Muscle layer of duodenum (tissue), 2 donors: ENCODE measurements around the gene PREX1.

Source experiments
- H3K27ac ChIP-seq: one replicate; pipeline ENCODE4 v1.7.0; 2013; ENCODE audit warnings: mild to moderate bottlenecking, low read length
- H3K27me3 ChIP-seq: one replicate; pipeline ENCODE4 v1.7.0; 2013; ENCODE audit warnings: low read depth, mild to moderate bottlenecking, control low read depth, low read length
- H3K36me3 ChIP-seq, 2 donors: one replicate each; pipeline ENCODE4 v1.7.0; 2013; ENCODE audit warnings: low read length in 2 of 2, control low read depth in 1 of 2, mild to moderate bottlenecking in 1 of 2; ENCODE audit not compliant: insufficient read depth in 2 of 2, control insufficient read depth in 1 of 2
- H3K4me1 ChIP-seq, 2 donors: one replicate each; pipeline ENCODE4 v1.7.0; 2013; ENCODE audit warnings: low read length in 2 of 2, mild to moderate bottlenecking in 2 of 2, control low read depth in 1 of 2, moderate library complexity in 1 of 2; ENCODE audit not compliant: insufficient read depth in 2 of 2, control insufficient read depth in 1 of 2
- H3K4me3 ChIP-seq, 2 donors: one replicate each; pipeline ENCODE4 v1.7.0; 2013; ENCODE audit warnings: low read length in 2 of 2, low read depth in 1 of 2, mild to moderate bottlenecking in 1 of 2
- H3K9me3 ChIP-seq, 2 donors: one replicate each; pipeline ENCODE4 v1.7.0; 2013; ENCODE audit warnings: low read length in 2 of 2, control low read depth in 1 of 2, mild to moderate bottlenecking in 1 of 2; ENCODE audit not compliant: control insufficient read depth in 1 of 2
- donor health status: healthy.

PREX1 gene

GRCh38 chr20:48631114-48632016 is 196.4 kb downstream of the PREX1 start:
- Histone ChIP-seq H3K27me3 (no peaks in the 10 kb centered on the region), H3K36me3 (peaks cover 10 to 29% of the 10 kb centered on the region in 2 donors), H3K27ac (no peak overlapping the region), H3K4me1 (no peaks in the 10 kb centered on the region), H3K9me3 (no peaks in the 10 kb centered on the region), H3K4me3 (no peak overlapping the region)

- Histone ChIP-seq H3K27me3 (no peaks in the 10 kb centered on the region), H3K4me1 (no peaks in the 10 kb centered on the region), H3K4me3 (no peak overlapping the region), H3K9me3 (no peaks in the 10 kb centered on the region), H3K27ac (no peak overlapping the region), H3K36me3 (peaks cover 15 to 30% of the 10 kb centered on the region in 2 donors)
Observed at GRCh38 chr20:48630342-48631075, 197.3 kb downstream of the PREX1 start.

GRCh38 chr20:48629960-48630315 is 197.9 kb downstream of the PREX1 start:
- H3K27me3 ChIP-seq: no peaks in the 10 kb centered on the region
- H3K9me3 ChIP-seq: no peaks in the 10 kb centered on the region
- H3K4me1 ChIP-seq: no peaks in the 10 kb centered on the region
- H3K4me3 ChIP-seq: no peak overlapping the region
- no peak overlapping the region for H3K27ac ChIP-seq
- peaks cover 19 to 30% of the 10 kb centered on the region in 2 donors for H3K36me3 ChIP-seq

- Histone ChIP-seq H3K4me1 (no peaks in the 10 kb centered on the region), H3K4me3 (no peak overlapping the region), H3K27ac (no peak overlapping the region), H3K36me3 (peaks cover 15 to 33% of the 10 kb centered on the region in 2 donors), H3K9me3 (no peaks in the 10 kb centered on the region), H3K27me3 (no peaks in the 10 kb centered on the region)
Observed at GRCh38 chr20:48629069-48629959, 198.5 kb downstream of the PREX1 start.

- Histone ChIP-seq H3K9me3 (no peaks in the 10 kb centered on the region), H3K4me1 (no peaks in the 10 kb centered on the region), H3K27me3 (no peaks in the 10 kb centered on the region), H3K4me3 (no peak overlapping the region), H3K27ac (no peak overlapping the region), H3K36me3 (peaks cover 17 to 34% of the 10 kb centered on the region in 2 donors)
Observed at GRCh38 chr20:48627737-48628128, 200.1 kb downstream of the PREX1 start.

GRCh38 chr20:48626938-48627736 is 200.7 kb downstream of the PREX1 start:
- Histone ChIP-seq H3K4me3 (no peak overlapping the region), H3K27ac (no peak overlapping the region)

GRCh38 chr20:48626226-48626937 is 201.4 kb downstream of the PREX1 start:
- Histone ChIP-seq H3K27ac (no peak overlapping the region), H3K36me3 (peaks cover 15 to 22% of the 10 kb centered on the region in 2 donors), H3K27me3 (no peaks in the 10 kb centered on the region)

More at GRCh38 chr20:48626938-48627736, 200.7 kb downstream of the PREX1 start:
- Histone ChIP-seq H3K4me1 (no peaks in the 10 kb centered on the region), H3K27me3 (no peaks in the 10 kb centered on the region), H3K9me3 (no peaks in the 10 kb centered on the region), H3K36me3 (peaks cover 17 to 28% of the 10 kb centered on the region in 2 donors)

GRCh38 chr20:48625136-48625900 is 202.5 kb downstream of the PREX1 start:
- Histone ChIP-seq H3K27me3 (no peaks in the 10 kb centered on the region), H3K36me3 (peaks cover 13% of the 10 kb centered on the region in 2 donors), H3K4me1 (peaks cover 0 to 2% of the 10 kb centered on the region in 2 donors), H3K4me3 (no peak overlapping the region), H3K9me3 (no peaks in the 10 kb centered on the region), H3K27ac (no peak overlapping the region)

More at GRCh38 chr20:48626226-48626937, 201.4 kb downstream of the PREX1 start:
- H3K9me3 ChIP-seq: no peaks in the 10 kb centered on the region
- H3K4me3 ChIP-seq: no peak overlapping the region
- H3K4me1 ChIP-seq: no peaks in the 10 kb centered on the region

- Histone ChIP-seq H3K9me3 (no peaks in the 10 kb centered on the region), H3K4me1 (peaks cover 0 to 10% of the 10 kb centered on the region in 2 donors), H3K36me3 (peaks cover 13% of the 10 kb centered on the region in 2 donors), H3K4me3 (no peak overlapping the region), H3K27me3 (no peaks in the 10 kb centered on the region), H3K27ac (no peak overlapping the region)
Observed at GRCh38 chr20:48624315-48625020, 203.3 kb downstream of the PREX1 start.
